ENCODE measurements around the gene UBE2O.

The UBE2O gene

GRCh38 chr17:76379646-76380376 lies 73.1 kb downstream of the UBE2O start:
- no peak for DNase-seq
- Histone ChIP-seq H3K4ac (ENCODE audit: low read depth, low read length) (no peak overlapping the region), H4K5ac (ENCODE audit: low read length) (no peak overlapping the region), H3K79me2 (ENCODE audit: control insufficient read depth, insufficient read depth, low read length) (no peaks in the 10 kb centered on the region), H3K4me2 (ENCODE audit: low read length) (no peak overlapping the region), H3K23ac (ENCODE audit: low read length) (no peak overlapping the region), H2BK120ac (ENCODE audit: low read depth, low read length) (no peak overlapping the region), H3K56ac (ENCODE audit: low read length) (no peak overlapping the region), H3K4me3 (ENCODE audit: low read length) (no peak overlapping the region), H3K27ac (ENCODE audit: low read depth, low read length) (no peak overlapping the region), H4K8ac (ENCODE audit: low read depth, low read length) (no peak overlapping the region), H2BK5ac (ENCODE audit: low read length) (no peak overlapping the region), H3K79me1 (ENCODE audit: low read length) (no peaks in the 10 kb centered on the region), H3K27me3 (ENCODE audit: insufficient read depth, low read length, poor library complexity) (peaks cover 2% of the 10 kb centered on the region), H3K4me1 (ENCODE audit: control insufficient read depth, low read depth, low read length) (no peaks in the 10 kb centered on the region), H3K36me3 (ENCODE audit: control insufficient read depth, insufficient read depth, low read length) (no peaks in the 10 kb centered on the region), H3K9ac (ENCODE audit: low read length) (no peak overlapping the region), H2BK15ac (replicated peaks; ENCODE audit: low read depth) (no peak overlapping the region), H2AK5ac (ENCODE audit: low read length) (no peak overlapping the region), H3K18ac (ENCODE audit: low read length) (no peak overlapping the region)
- no CpG with 5 or more reads among the region's 21 CpGs for WGBS (ENCODE audit: extremely low coverage, insufficient coverage, low lambda C conversion rate)

- Histone ChIP-seq H2BK5ac (ENCODE audit: low read length) (no peak overlapping the region), H4K8ac (ENCODE audit: low read depth, low read length) (no peak overlapping the region), H3K56ac (ENCODE audit: low read length) (peak overlapping the region; percentile 1), H2BK15ac (replicated peaks; ENCODE audit: low read depth) (no peak overlapping the region), H3K4ac (ENCODE audit: low read depth, low read length) (no peak overlapping the region), H2AK5ac (ENCODE audit: low read length) (no peak overlapping the region), H2BK120ac (ENCODE audit: low read depth, low read length) (no peak overlapping the region), H3K4me1 (ENCODE audit: control insufficient read depth, low read depth, low read length) (no peaks in the 10 kb centered on the region), H3K4me2 (ENCODE audit: low read length) (no peak overlapping the region), H3K36me3 (ENCODE audit: control insufficient read depth, insufficient read depth, low read length) (no peaks in the 10 kb centered on the region), H3K9ac (ENCODE audit: low read length) (no peak overlapping the region), H3K18ac (ENCODE audit: low read length) (no peak overlapping the region), H3K79me2 (ENCODE audit: control insufficient read depth, insufficient read depth, low read length) (no peaks in the 10 kb centered on the region), H4K5ac (ENCODE audit: low read length) (no peak overlapping the region), H3K27me3 (ENCODE audit: insufficient read depth, low read length, poor library complexity) (no peaks in the 10 kb centered on the region), H3K27ac (ENCODE audit: low read depth, low read length) (no peak overlapping the region), H3K79me1 (ENCODE audit: low read length) (no peaks in the 10 kb centered on the region), H3K4me3 (ENCODE audit: low read length) (no peak overlapping the region), H3K23ac (ENCODE audit: low read length) (no peak overlapping the region)
- no peak for DNase-seq
- WGBS (ENCODE audit: extremely low coverage, insufficient coverage, low lambda C conversion rate): no CpG with 5 or more reads among the region's 11 CpGs
These were observed 73.7 kb downstream of the UBE2O start for GRCh38 chr17:76379275-76379641.

DNA sequence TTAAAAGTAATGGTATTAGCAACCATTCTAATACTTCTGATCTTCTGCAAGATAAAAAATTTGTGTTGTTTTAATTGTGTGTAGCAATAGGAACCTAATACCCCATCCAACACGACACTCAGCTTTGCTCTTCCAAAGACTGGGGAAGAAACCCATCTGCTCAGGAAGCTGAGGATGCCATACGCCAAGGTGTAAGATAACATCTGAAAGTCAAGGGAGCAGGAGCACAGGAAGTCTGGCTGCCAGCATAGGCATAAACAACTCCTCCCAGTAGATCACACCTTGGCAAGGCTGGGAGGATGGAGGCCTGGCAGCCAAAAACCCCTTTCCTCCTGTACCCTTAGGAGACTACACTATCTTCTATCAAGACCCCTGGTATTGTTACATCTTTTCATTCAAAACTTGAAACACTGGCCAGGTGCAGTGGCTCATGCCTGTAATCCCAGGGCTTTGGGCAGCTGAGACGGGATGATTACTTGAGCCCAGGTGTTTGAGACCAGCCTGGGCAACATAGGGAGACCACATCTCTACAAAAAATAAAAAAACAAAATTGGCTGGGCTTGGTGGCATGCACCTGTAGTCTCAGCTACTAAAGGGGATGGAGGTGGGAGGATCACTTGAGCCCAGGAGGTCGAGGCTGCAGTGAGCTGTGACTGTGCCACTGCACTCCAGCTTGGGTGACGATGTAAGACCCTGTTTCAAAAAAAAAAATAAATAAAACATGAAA lies 74.2 kb downstream of the UBE2O start:
- Histone ChIP-seq H3K23ac (ENCODE audit: low read length) (no peak overlapping the region), H3K4me2 (ENCODE audit: low read length) (no peak overlapping the region), H3K9ac (ENCODE audit: low read length) (no peak overlapping the region), H3K79me1 (ENCODE audit: low read length) (no peaks in the 10 kb centered on the region), H3K4ac (ENCODE audit: low read depth, low read length) (no peak overlapping the region), H3K4me3 (ENCODE audit: low read length) (no peak overlapping the region), H3K56ac (ENCODE audit: low read length) (no peak overlapping the region), H2BK120ac (ENCODE audit: low read depth, low read length) (no peak overlapping the region), H3K27me3 (ENCODE audit: insufficient read depth, low read length, poor library complexity) (no peaks in the 10 kb centered on the region), H3K4me1 (ENCODE audit: control insufficient read depth, low read depth, low read length) (no peaks in the 10 kb centered on the region), H2BK5ac (ENCODE audit: low read length) (no peak overlapping the region), H4K8ac (ENCODE audit: low read depth, low read length) (no peak overlapping the region), H3K18ac (ENCODE audit: low read length) (no peak overlapping the region), H2BK15ac (replicated peaks; ENCODE audit: low read depth) (no peak overlapping the region), H2AK5ac (ENCODE audit: low read length) (no peak overlapping the region), H3K79me2 (ENCODE audit: control insufficient read depth, insufficient read depth, low read length) (no peaks in the 10 kb centered on the region), H3K27ac (ENCODE audit: low read depth, low read length) (no peak overlapping the region), H4K5ac (ENCODE audit: low read length) (no peak overlapping the region), H3K36me3 (ENCODE audit: control insufficient read depth, insufficient read depth, low read length) (no peaks in the 10 kb centered on the region)
- peak; percentile 59 for DNase-seq
- WGBS (ENCODE audit: extremely low coverage, insufficient coverage, low lambda C conversion rate): no CpG with 5 or more reads among the region's 5 CpGs

- Histone ChIP-seq H3K27me3 (ENCODE audit: insufficient read depth, low read length, poor library complexity) (no peaks in the 10 kb centered on the region), H2BK5ac (ENCODE audit: low read length) (no peak overlapping the region), H3K18ac (ENCODE audit: low read length) (no peak overlapping the region), H3K23ac (ENCODE audit: low read length) (no peak overlapping the region), H3K56ac (ENCODE audit: low read length) (no peak overlapping the region), H3K4ac (ENCODE audit: low read depth, low read length) (no peak overlapping the region), H3K79me2 (ENCODE audit: control insufficient read depth, insufficient read depth, low read length) (no peaks in the 10 kb centered on the region), H3K4me1 (ENCODE audit: control insufficient read depth, low read depth, low read length) (no peaks in the 10 kb centered on the region), H2BK15ac (replicated peaks; ENCODE audit: low read depth) (no peak overlapping the region), H4K5ac (ENCODE audit: low read length) (no peak overlapping the region), H3K4me2 (ENCODE audit: low read length) (no peak overlapping the region), H3K27ac (ENCODE audit: low read depth, low read length) (no peak overlapping the region), H2AK5ac (ENCODE audit: low read length) (no peak overlapping the region), H3K4me3 (ENCODE audit: low read length) (no peak overlapping the region), H3K36me3 (ENCODE audit: control insufficient read depth, insufficient read depth, low read length) (no peaks in the 10 kb centered on the region), H4K8ac (ENCODE audit: low read depth, low read length) (no peak overlapping the region), H3K79me1 (ENCODE audit: low read length) (no peaks in the 10 kb centered on the region), H3K9ac (ENCODE audit: low read length) (no peak overlapping the region), H2BK120ac (ENCODE audit: low read depth, low read length) (no peak overlapping the region)
- no CpG with 5 or more reads among the region's 8 CpGs for WGBS (ENCODE audit: extremely low coverage, insufficient coverage, low lambda C conversion rate)
- no peak for DNase-seq
These were observed 76.4 kb downstream of the UBE2O start for GRCh38 chr17:76376318-76377133.

GRCh38 chr17:76371656-76372628 lies 81.0 kb downstream of the UBE2O start:
- Histone ChIP-seq H3K9ac (ENCODE audit: low read length) (no peak overlapping the region), H3K27me3 (ENCODE audit: insufficient read depth, low read length, poor library complexity) (no peaks in the 10 kb centered on the region), H3K27ac (ENCODE audit: low read depth, low read length) (no peak overlapping the region), H3K79me2 (ENCODE audit: control insufficient read depth, insufficient read depth, low read length) (no peaks in the 10 kb centered on the region), H2BK5ac (ENCODE audit: low read length) (no peak overlapping the region), H4K5ac (ENCODE audit: low read length) (no peak overlapping the region), H3K4me2 (ENCODE audit: low read length) (no peak overlapping the region), H3K23ac (ENCODE audit: low read length) (no peak overlapping the region), H3K4ac (ENCODE audit: low read depth, low read length) (no peak overlapping the region), H2BK120ac (ENCODE audit: low read depth, low read length) (no peak overlapping the region), H3K4me1 (ENCODE audit: control insufficient read depth, low read depth, low read length) (no peaks in the 10 kb centered on the region), H2BK15ac (replicated peaks; ENCODE audit: low read depth) (no peak overlapping the region), H4K8ac (ENCODE audit: low read depth, low read length) (no peak overlapping the region), H3K79me1 (ENCODE audit: low read length) (no peaks in the 10 kb centered on the region), H2AK5ac (ENCODE audit: low read length) (no peak overlapping the region), H3K18ac (ENCODE audit: low read length) (no peak overlapping the region), H3K56ac (ENCODE audit: low read length) (no peak overlapping the region), H3K36me3 (ENCODE audit: control insufficient read depth, insufficient read depth, low read length) (no peaks in the 10 kb centered on the region), H3K4me3 (ENCODE audit: low read length) (no peak overlapping the region)
- no CpG with 5 or more reads among the region's 16 CpGs for WGBS (ENCODE audit: extremely low coverage, insufficient coverage, low lambda C conversion rate)
- DNase-seq: no peak
